Breast epithelium (tissue), 3 donors: ENCODE data around the gene ITPR3.

ENCODE experiments used
- POLR2A ChIP-seq: fragments of 450-650 bp; IDR thresholded peaks from one replicate; pipeline ENCODE4 v1.6.1; 2016; ENCODE audit warnings: antibody characterized with exemption, mild to moderate bottlenecking, moderate library complexity
- POLR2AphosphoS5 ChIP-seq, 3 donors: sonication (generic); formaldehyde crosslinking; IDR thresholded peaks; one replicate each; pipeline ENCODE4 v1.6.1; 2017; ENCODE audit warnings: antibody characterized with exemption in 3 of 3
- TF ChIP-seq, protein P1 (sequence below), 3 donors: fragments of 450-650 bp; IDR thresholded peaks; one replicate each; pipeline ENCODE4 v1.5.1; 2016 to 2017; ENCODE audit warnings: antibody characterized with exemption in 3 of 3, mild to moderate bottlenecking in 3 of 3, moderate library complexity in 3 of 3

DNA sequence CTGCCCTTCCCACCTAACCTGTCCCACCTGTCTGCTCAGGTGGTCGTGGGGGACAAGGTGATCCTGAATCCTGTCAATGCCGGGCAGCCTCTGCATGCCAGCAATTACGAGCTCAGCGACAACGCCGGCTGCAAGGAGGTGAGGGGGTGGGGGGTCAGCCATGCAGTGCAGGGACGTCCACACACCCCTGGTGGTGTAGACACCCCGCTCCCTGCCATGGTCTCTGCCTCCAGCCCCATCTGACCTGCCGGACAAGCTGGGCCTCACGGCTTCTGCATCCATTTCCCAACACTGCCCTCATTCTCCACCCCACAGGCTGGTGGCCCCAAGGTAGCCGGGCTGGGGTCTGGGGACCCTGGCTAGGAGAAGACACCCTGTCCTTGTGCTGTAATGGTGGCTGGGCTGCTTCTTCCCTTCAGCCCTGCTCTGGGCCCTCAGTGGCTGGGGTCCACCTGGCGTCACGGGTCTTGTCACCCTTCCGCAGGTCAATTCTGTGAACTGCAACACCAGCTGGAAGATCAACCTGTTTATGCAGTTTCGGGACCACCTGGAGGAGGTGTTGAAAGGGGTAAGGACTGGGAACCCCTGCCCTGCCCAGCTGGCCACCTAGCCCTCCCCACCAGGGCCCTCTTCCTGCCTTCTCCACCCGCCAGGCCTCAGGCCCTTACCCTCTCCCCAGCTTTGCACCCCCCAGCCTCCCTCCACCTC lies 38.0 kb downstream of the ITPR3 start:
- TF ChIP-seq, protein P1, sequence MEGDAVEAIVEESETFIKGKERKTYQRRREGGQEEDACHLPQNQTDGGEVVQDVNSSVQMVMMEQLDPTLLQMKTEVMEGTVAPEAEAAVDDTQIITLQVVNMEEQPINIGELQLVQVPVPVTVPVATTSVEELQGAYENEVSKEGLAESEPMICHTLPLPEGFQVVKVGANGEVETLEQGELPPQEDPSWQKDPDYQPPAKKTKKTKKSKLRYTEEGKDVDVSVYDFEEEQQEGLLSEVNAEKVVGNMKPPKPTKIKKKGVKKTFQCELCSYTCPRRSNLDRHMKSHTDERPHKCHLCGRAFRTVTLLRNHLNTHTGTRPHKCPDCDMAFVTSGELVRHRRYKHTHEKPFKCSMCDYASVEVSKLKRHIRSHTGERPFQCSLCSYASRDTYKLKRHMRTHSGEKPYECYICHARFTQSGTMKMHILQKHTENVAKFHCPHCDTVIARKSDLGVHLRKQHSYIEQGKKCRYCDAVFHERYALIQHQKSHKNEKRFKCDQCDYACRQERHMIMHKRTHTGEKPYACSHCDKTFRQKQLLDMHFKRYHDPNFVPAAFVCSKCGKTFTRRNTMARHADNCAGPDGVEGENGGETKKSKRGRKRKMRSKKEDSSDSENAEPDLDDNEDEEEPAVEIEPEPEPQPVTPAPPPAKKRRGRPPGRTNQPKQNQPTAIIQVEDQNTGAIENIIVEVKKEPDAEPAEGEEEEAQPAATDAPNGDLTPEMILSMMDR (IDR thresholded peaks at IDR 0.05) = no peak
- TF ChIP-seq POLR2A (no peak), POLR2AphosphoS5 (IDR thresholded peaks at IDR 0.05) (no peak)
